Karpas-422 (cell line): Measurements from ENCODE around the gene EIF4G3. TPM values are rescaled to one million over a fixed set of nuclear protein-coding genes. Genes with fewer than 3 reads are reported as not detected.

Experiments used
- DNase-seq: peaks from one replicate; pipeline ENCODE4 v3.0.0-alpha.2; 2015
- H2AFZ ChIP-seq: fragments of 200-600 bp; sonication (generic); 2 replicates; pipeline ENCODE4 v1.6.1; 2014; ENCODE audit warnings: antibody characterized with exemption, low read length, mixed read lengths
- H3K27ac ChIP-seq: fragments of 200-600 bp; sonication (generic); 2 replicates; pipeline ENCODE4 v1.5.1; 2014; ENCODE audit warnings: mild to moderate bottlenecking, low read length, moderate library complexity
- H3K27me3 ChIP-seq: fragments of 200-600 bp; sonication (generic); 2 replicates; pipeline ENCODE4 v1.6.1; 2014; ENCODE audit warnings: low read length, mixed read lengths
- H3K36me3 ChIP-seq: fragments of 200-600 bp; sonication (generic); 2 replicates; pipeline ENCODE4 v1.6.1; 2014; ENCODE audit warnings: low read length, mixed read lengths; ENCODE audit not compliant: insufficient read depth
- H3K4me1 ChIP-seq: fragments of 200-600 bp; sonication (generic); 2 replicates; pipeline ENCODE4 v1.6.1; 2014; ENCODE audit warnings: mild to moderate bottlenecking, low read length, mixed read lengths
- H3K4me2 ChIP-seq: fragments of 200-600 bp; sonication (generic); 2 replicates; pipeline ENCODE4 v1.6.1; 2014; ENCODE audit warnings: low read length, low read depth, mild to moderate bottlenecking; ENCODE audit not compliant: poor library complexity, severe bottlenecking
- H3K4me3 ChIP-seq: fragments of 200-600 bp; sonication (generic); 2 replicates; pipeline ENCODE4 v1.5.1; 2014; ENCODE audit warnings: mild to moderate bottlenecking, antibody characterized with exemption, low read length, mixed read lengths
- H3K79me2 ChIP-seq: fragments of 200-600 bp; sonication (generic); 2 replicates; pipeline ENCODE4 v1.6.1; 2014; ENCODE audit warnings: mild to moderate bottlenecking, low read length, mixed read lengths
- H3K9ac ChIP-seq: fragments of 200-600 bp; sonication (generic); 2 replicates; pipeline ENCODE4 v1.6.0; 2014; ENCODE audit warnings: low read length
- H3K9me2 ChIP-seq: fragments of 200-600 bp; sonication (generic), shearing (Covaris generic); replicated peaks from 2 replicates; pipeline ENCODE4 v1.6.0; 2014; ENCODE audit warnings: mild to moderate bottlenecking, low read length, moderate library complexity; ENCODE audit not compliant: insufficient read depth
- H3K9me3 ChIP-seq: fragments of 300-700, 200-600 bp; sonication (generic); 2 replicates; pipeline ENCODE4 v1.6.1; 2014; ENCODE audit warnings: low read length, mixed read lengths
- H4K20me1 ChIP-seq: fragments of 200-600 bp; sonication (generic); 2 replicates; pipeline ENCODE4 v1.6.1; 2014; ENCODE audit warnings: mild to moderate bottlenecking, antibody characterized with exemption, low read length, low read depth; ENCODE audit not compliant: insufficient read depth
- total RNA-seq: library from RNA; depleted of rRNA; stranded (reverse); fragments of >200 nt; shearing (Covaris generic); gene quantifications from 2 replicates; pipeline ENCODE4 v1.2.3, GENCODE V29; 2014; ENCODE audit warnings: low replicate concordance

EIF4G3 gene
- total RNA-seq, 1 experiment from 2014 or later = 139 TPM

- H3K4me2 ChIP-seq = no peak overlapping the region
- H3K36me3 ChIP-seq = peaks cover 33% of the 10 kb centered on the region
- no peak overlapping the region for H2AFZ ChIP-seq
- no peaks in the 10 kb centered on the region for H3K9me2 ChIP-seq
- no peak overlapping the region for H3K4me3 ChIP-seq
- H4K20me1 ChIP-seq = no peaks in the 10 kb centered on the region
- H3K4me1 ChIP-seq = peaks cover 10% of the 10 kb centered on the region
- H3K27ac ChIP-seq = no peak overlapping the region
- no peak for DNase-seq
- H3K79me2 ChIP-seq = peaks cover 83% of the 10 kb centered on the region
- no peak overlapping the region for H3K9ac ChIP-seq
- H3K9me3 ChIP-seq = no peaks in the 10 kb centered on the region
- H3K27me3 ChIP-seq = no peaks in the 10 kb centered on the region
Measured at GRCh38 chr1:21121764-21122471, 54.8 kb downstream of the EIF4G3 start.

DNA sequence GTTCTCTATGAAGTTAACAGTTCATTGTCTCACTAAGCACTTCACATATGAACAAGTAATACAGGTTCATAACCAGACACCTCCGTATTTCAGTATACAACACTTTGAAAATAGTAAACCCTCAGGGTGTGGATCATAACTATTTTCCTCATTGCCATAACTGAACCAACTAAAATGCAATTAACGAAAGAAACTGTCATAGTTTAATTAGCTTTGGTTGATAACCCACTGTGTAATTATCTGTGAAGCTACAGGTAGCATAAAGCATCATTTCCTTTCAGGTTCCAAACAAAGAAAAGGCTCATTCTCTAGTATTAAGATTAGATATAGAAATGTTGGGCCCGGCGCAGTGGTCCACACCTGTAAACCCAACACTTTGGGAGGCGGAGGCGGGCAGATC lies 58.5 kb downstream of the EIF4G3 start:
- no peaks in the 10 kb centered on the region for H3K9me3 ChIP-seq
- H3K27me3 ChIP-seq = no peaks in the 10 kb centered on the region
- H2AFZ ChIP-seq = no peak overlapping the region
- no peaks in the 10 kb centered on the region for H4K20me1 ChIP-seq
- no peak overlapping the region for H3K27ac ChIP-seq
- peaks cover 10% of the 10 kb centered on the region for H3K4me1 ChIP-seq
- no peak overlapping the region for H3K4me3 ChIP-seq
- peaks cover 16% of the 10 kb centered on the region for H3K36me3 ChIP-seq
- H3K9ac ChIP-seq = no peak overlapping the region
- H3K9me2 ChIP-seq = no peaks in the 10 kb centered on the region
- peaks cover 92% of the 10 kb centered on the region for H3K79me2 ChIP-seq
- no peak overlapping the region for H3K4me2 ChIP-seq
- no peak for DNase-seq

DNA sequence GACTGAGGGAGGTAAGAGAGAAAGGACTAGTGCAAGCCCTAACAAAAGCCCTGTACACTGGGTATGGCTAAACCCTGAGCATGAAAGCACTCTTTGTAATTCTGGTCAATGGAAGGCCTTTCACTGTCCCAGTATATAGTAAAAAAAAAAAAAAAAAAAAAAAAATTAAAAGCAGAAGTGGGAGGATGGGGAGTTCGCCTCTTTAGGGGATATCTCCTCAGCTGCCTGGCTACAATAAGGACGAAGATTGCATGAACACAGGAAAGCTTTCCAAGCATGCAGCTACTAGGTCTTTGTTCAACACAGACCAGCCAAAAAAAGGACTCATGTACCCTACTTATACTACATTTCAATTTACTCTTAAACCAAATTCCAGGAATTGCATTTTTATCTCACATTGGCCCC lies 59.1 kb downstream of the EIF4G3 start:
- Histone ChIP-seq H3K4me2 (no peak overlapping the region), H3K9me3 (no peaks in the 10 kb centered on the region), H4K20me1 (no peaks in the 10 kb centered on the region), H3K4me1 (peaks cover 10% of the 10 kb centered on the region), H3K36me3 (peaks cover 10% of the 10 kb centered on the region; the same call in 1 of the 2 replicates), H3K27me3 (no peaks in the 10 kb centered on the region), H3K27ac (no peak overlapping the region), H3K9ac (no peak overlapping the region), H3K4me3 (no peak overlapping the region), H2AFZ (no peak overlapping the region), H3K79me2 (peaks cover 90% of the 10 kb centered on the region), H3K9me2 (no peaks in the 10 kb centered on the region)
- DNase-seq = no peak

DNA sequence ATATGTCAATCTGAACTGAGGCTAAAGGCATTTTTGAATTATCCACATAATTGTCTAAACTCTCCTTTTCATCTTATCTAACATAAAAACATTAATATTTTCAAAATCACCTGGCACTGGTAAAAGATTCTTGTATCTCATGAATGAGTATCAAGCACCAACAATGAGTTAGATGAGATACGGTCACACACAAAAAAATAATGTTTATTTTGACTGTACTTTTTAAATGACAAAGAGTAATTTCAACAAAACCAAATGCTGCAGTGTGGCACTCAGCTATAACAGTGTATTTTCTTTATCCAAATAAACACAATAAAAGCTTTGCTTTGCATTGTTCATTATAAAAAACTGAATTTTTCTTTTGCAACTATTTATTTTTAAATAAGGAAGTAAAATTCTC lies 59.5 kb downstream of the EIF4G3 start:
- Histone ChIP-seq H3K27ac (no peak overlapping the region), H2AFZ (no peak overlapping the region), H3K9me2 (no peaks in the 10 kb centered on the region), H3K4me2 (no peak overlapping the region), H4K20me1 (no peaks in the 10 kb centered on the region), H3K4me1 (peaks cover 10% of the 10 kb centered on the region), H3K36me3 (peaks cover 9% of the 10 kb centered on the region; the same call in 1 of the 2 replicates), H3K9me3 (no peaks in the 10 kb centered on the region), H3K4me3 (no peak overlapping the region), H3K79me2 (peaks cover 90% of the 10 kb centered on the region), H3K9ac (no peak overlapping the region), H3K27me3 (no peaks in the 10 kb centered on the region)
- no peak for DNase-seq

DNA sequence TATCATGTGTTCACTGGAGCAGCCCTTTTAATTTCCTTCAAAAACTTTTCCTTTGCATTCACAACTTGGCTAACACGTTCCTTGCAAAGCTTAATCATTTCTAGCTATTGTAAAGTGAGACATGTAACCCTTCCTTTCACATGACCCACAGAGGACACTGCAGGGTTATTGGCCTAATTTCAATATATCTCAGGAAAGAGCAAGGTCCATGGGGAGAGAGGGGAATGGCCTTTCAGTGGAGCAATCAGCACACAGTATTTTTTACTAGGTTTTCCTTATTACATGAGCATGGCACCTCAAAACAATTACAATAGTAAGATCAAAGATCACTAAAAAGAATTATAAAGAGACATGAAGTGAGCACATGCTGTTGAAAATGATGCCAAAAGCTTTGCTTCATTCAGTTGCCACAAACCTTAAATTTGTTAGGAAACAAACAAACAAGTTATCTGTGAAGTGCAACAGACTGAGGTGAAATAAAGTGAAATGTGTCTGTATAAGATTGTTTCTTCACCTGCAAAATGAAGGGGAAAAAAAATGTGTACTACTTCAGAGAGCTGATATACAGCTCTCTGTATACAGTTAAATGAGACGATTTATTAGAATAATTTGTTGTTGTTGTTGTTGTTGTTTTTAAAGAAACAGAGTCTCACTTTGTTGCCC lies 61.5 kb downstream of the EIF4G3 start:
- Histone ChIP-seq H3K27ac (no peak overlapping the region), H3K9ac (no peak overlapping the region), H3K4me1 (peaks cover 10% of the 10 kb centered on the region), H4K20me1 (no peaks in the 10 kb centered on the region), H2AFZ (no peak overlapping the region), H3K27me3 (no peaks in the 10 kb centered on the region), H3K9me3 (no peaks in the 10 kb centered on the region), H3K4me2 (no peak overlapping the region), H3K36me3 (peaks cover 17% of the 10 kb centered on the region; the same call in 1 of the 2 replicates), H3K9me2 (no peaks in the 10 kb centered on the region), H3K79me2 (peaks cover 89% of the 10 kb centered on the region), H3K4me3 (no peak overlapping the region)
- no peak for DNase-seq

GRCh38 chr1:21114431-21114830 lies 62.3 kb downstream of the EIF4G3 start:
- no peaks in the 10 kb centered on the region for H4K20me1 ChIP-seq
- DNase-seq = no peak
- H3K4me1 ChIP-seq = peaks cover 10% of the 10 kb centered on the region
- peaks cover 89% of the 10 kb centered on the region for H3K79me2 ChIP-seq
- no peak overlapping the region for H3K4me3 ChIP-seq
- H2AFZ ChIP-seq = no peak overlapping the region
- no peak overlapping the region for H3K27ac ChIP-seq
- no peaks in the 10 kb centered on the region for H3K9me3 ChIP-seq
- H3K4me2 ChIP-seq = no peak overlapping the region
- peaks cover 17% of the 10 kb centered on the region; the same call in 1 of the 2 replicates for H3K36me3 ChIP-seq
- H3K27me3 ChIP-seq = no peaks in the 10 kb centered on the region
- H3K9ac ChIP-seq = no peak overlapping the region
- no peaks in the 10 kb centered on the region for H3K9me2 ChIP-seq

DNA sequence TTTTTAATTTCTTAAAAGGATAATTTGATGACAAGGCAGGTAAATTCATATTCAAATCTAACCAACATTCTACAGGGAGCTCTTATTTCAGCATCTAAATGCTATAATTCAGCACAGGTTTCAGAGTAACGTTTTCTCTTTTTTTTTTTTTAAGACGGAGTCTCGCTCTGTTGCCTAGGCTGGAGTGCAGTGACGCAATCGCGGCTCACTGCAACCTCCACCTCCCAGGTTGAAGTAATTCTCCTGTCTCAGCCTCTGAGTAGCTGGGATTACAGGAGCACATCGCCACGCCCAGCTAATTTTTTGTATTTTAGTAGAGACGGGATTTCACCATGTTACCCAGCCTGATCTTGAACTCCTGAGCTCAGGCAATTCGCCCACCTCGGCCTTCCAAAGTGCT lies 66.5 kb downstream of the EIF4G3 start:
- Histone ChIP-seq H3K9me2 (no peaks in the 10 kb centered on the region), H3K36me3 (peaks cover 35% of the 10 kb centered on the region), H3K79me2 (peaks cover 87% of the 10 kb centered on the region), H3K4me3 (no peak overlapping the region), H3K27ac (no peak overlapping the region), H3K9ac (no peak overlapping the region), H3K27me3 (no peaks in the 10 kb centered on the region), H2AFZ (no peak overlapping the region), H3K4me1 (no peaks in the 10 kb centered on the region), H3K9me3 (no peaks in the 10 kb centered on the region), H3K4me2 (no peak overlapping the region), H4K20me1 (no peaks in the 10 kb centered on the region)
- no peak for DNase-seq

DNA sequence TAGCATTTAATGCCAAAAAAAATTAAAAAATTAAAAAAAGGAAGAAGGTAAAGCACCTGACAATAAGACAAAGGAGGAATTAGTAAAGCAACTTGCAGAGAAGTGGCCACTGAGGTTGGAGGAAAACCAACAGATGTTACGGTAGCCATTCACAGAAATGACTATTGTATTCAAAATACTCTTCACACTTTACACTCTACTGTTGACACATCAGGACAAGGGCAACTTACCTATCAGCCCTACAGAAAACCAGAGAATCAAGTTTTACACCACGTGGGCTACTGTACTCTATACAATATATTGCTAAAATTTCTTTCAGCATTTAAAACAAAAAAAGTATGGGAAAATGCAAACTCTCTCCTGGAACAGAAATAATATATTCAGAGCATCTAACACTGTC lies 70.0 kb downstream of the EIF4G3 start:
- no peaks in the 10 kb centered on the region for H4K20me1 ChIP-seq
- H2AFZ ChIP-seq = no peak overlapping the region
- peaks cover 89% of the 10 kb centered on the region for H3K79me2 ChIP-seq
- H3K4me2 ChIP-seq = no peak overlapping the region
- no peaks in the 10 kb centered on the region for H3K9me2 ChIP-seq
- H3K27ac ChIP-seq = no peak overlapping the region
- H3K36me3 ChIP-seq = peaks cover 54% of the 10 kb centered on the region
- no peaks in the 10 kb centered on the region for H3K4me1 ChIP-seq
- DNase-seq = no peak
- H3K9me3 ChIP-seq = no peaks in the 10 kb centered on the region
- H3K9ac ChIP-seq = no peak overlapping the region
- H3K4me3 ChIP-seq = no peak overlapping the region
- no peaks in the 10 kb centered on the region for H3K27me3 ChIP-seq
